ENCODE data around the gene PIK3R5.

GRCh38 chr17:8912084-8912981, 53.2 kb downstream of the PIK3R5 start:
- TF ChIP-seq CTCF (IDR thresholded peaks at IDR 0.05 in 4 of 5, conservative IDR thresholded peaks at IDR 0.05 in 1 of 5): no peak
- no peak for TF ChIP-seq POLR2A (IDR thresholded peaks at IDR 0.05)
